ACHN (cell line): ENCODE data around the gene LSM5.
A peak's percentile ranks its signal among the peaks of the same experiment; 100 is the strongest.
"Not testable (repeated sequence)": the region's sequence is repeated elsewhere in the genome, so short reads cannot be mapped to it uniquely, and the experiment has no call there.

Experiments
- DNase-seq: peaks from one replicate; pipeline ENCODE4 v3.0.0-alpha.2; 2015
- in situ Hi-C: cut with HindIII; loops from 2 replicates; pipeline ENCODE4 v1.10.0; 2017; ENCODE audit warnings: low sequenced_read_pairs, low pct_ligation_motif_present, low pct_unique_long_range_greater_than_20kb

LSM5 gene

DNA sequence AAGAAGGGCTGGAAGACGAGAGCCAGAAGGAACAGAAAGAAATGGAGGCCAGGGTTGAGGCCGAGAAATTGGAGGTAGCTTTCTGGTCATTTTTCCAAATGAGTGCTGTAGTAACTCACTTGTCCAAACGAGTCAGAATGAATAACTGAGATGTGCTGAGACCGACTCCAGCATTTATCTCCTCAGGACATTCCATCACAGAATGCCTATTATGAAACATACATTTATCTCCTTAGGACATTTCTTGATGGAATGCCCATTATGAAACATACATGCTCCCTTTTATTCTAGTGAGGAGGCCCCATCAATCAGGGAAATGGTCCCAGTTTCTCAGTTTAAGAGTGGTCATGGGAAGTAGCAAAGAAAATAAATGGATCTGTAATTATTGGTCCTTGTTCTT lies 21.6 kb upstream of the LSM5 start:
- DNase-seq = no peak
- in situ Hi-C loops = no loop called here

DNA sequence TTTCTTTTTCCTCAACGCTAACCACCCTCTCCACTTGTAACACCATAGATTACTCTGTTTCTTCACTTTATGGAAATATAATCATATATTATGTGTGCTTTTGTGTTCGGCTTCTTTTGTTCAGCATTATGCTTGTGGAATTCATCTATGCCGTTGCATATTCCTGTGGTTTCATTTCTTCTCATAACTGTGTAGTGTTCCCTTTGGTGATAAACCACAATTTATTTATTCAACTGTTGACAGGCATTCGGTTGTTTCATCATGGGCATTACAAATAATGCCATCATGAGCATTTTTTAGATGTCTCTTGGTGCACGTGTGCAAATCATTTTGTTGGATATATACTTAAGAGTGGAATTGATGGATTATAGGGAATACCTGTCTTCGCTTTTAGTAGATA lies 17.2 kb upstream of the LSM5 start:
- DNase-seq = no peak
- in situ Hi-C loops = no loop called here

DNA sequence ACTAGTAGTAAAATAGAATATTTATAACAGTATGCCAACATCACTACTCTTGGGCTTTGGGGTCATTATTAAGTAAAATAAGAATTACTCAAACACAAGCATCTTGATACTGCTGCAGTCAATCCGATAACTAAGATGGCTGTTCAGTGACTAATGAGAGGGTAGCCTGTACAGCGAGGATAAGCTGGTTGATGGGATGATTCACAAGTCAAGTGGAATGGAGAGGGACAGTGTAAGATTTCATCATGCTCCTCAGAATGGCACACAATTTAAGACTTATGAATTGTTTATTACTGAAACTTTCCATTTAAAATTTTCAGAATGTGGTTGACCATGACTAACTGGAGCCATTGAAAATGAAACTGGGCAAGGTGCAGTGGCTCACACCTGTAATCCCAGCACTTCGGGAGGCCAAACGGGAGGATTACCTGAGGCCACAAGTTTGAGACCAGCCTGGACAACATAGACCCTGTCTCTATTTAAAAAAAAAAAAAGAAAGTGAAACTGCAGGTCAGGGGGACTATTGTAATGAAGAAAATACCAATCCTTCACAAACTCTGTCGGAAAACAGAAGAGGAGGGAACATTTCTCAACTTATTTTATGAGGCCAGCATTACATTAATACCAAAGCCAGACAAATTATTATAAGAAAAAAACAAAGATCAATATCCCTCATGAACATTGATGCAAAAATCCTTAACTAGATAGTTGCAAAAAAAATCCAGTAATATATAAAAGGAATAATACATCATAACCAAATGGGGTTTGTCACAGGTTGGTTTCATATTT lies 16.3 kb upstream of the LSM5 start:
- in situ Hi-C loops = no loop called here
- DNase-seq = peak; percentile 98

DNA sequence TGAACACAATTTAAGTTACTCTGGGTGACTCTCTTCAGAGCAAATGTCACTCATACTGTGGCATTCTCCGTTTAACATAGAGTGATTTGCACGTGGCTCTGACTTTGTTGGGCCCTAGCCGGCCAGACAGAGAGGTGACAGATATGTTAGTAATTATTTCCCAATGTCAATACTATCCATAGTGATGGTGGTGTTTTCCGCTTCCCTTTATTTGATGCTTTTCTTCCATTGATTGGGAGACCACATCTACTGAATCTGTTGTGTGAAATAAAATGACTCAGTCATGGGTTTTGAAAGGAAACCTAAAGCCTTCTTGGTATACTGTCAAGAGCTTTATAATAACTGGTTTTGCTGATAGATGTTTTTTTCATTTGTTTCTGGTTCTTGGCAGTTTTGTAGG lies 12.5 kb upstream of the LSM5 start:
- in situ Hi-C loops = no loop called here
- DNase-seq = no peak

DNA sequence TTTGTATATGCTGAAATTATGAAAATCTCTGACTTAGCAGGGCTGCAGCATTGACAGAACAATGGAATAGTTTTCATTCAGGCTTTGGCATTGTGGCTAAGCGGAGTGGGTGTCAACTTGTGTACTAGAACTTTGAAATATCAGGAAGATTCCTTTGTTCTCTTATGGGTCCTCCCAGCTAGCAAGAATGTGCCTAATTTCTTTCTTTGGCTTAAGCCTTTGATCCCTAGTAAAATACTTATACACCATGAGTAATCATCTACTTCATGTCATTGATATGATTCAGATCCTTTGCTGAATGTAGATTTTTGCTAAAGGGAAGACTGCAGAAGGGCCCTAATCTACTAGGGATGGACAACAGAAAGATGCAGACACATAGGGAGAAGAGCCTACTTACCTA lies 11.3 kb upstream of the LSM5 start:
- in situ Hi-C loops = no loop called here
- DNase-seq = peak; percentile 43

DNA sequence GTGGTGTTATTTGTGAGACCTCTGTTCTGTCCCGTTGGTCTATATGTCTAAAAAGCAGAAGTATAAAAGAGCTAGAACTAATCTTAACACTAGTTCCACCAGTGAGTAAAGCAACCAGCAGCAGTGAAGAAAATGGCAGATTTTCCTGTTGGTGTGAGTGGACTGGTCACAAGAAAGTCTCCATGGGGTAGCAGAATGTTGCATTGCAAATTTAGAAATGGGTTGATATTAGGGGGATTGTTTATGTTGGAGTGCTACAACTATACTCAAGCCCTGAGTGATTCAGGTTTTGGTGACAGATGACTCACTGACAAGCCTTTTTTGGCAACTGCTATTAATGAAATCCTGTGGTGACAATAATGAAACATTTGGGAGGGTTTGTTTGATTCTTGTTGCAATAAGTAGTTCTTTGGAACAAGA lies 10.8 kb upstream of the LSM5 start:
- in situ Hi-C loops = no loop called here
- peak; percentile 31 for DNase-seq

DNA sequence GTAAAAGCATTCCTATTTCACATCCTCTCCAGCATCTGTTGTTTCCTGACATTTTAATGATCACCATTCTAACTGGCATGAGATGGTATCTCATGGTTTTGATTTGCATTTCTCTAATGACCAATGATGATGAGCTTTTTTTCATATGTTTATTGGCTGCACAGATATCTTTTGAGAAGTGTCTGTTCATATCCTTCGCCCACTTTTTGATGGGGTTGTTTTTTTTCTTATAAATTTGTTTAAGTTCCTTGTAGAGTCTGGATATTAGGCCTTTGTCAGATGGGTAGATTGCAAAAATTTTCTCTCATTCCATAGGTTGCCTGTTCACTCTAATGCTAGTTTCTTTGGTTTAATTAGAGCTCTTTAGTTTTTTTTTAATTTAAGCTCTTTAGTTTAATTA lies 10.0 kb upstream of the LSM5 start:
- in situ Hi-C loops, DNase-seq: not testable (repeated sequence)

DNA sequence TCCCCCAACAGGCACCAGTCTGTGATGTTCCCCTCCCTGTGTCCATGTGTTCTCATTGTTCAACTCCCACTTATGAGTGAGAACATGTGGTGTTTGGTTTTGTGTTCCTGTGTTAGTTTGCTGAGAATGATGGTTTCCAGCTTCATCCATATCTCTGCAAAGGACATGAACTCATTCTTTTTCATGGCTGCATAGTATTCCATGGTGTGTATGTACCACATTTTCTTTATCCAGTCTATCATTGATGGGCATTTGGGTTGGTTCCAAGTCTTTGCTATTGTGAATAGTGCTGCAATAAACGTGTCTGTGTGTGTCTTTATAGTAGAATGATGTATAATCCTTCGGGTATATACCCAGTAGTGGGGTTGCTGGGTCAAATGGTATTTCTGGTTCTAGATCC lies 9.6 kb upstream of the LSM5 start:
- DNase-seq, in situ Hi-C loops: not testable (repeated sequence)

DNA sequence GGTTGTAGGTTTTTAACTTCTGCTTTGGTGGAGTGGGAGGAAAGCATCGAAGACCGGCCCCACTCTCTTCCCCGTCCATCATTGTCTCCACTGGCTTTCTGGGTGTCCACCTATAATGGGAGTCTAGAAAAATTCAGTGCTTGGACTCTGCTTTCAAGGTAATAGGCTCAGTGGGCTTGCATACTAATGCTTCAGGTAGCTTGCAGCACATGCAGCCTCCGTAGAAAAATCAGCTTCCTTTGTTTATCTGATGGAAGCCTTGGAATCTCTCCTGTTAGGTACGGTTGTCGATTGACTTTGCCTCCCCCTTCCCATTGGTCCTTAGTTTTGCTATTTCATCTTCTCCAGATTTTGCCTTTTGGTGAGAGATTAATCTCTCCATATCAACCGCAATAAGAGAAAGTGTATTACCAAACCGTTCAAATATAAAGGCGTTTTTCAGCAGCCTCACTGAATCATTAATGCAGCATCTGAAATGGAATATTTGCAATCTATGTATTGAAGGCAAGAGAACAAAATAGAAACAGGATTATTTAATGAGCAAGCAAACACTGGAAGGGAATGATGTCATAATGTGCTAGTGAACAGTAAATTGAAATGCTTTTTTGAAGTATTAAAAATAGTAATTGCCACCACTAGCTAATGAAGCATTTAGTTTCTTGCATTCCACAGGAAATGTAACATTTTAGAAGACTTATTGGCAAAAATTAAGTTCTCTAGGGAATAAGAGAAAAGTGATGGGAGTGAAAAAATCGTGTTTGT lies 6.1 kb upstream of the LSM5 start:
- in situ Hi-C loops = no loop called here
- DNase-seq = no peak

DNA sequence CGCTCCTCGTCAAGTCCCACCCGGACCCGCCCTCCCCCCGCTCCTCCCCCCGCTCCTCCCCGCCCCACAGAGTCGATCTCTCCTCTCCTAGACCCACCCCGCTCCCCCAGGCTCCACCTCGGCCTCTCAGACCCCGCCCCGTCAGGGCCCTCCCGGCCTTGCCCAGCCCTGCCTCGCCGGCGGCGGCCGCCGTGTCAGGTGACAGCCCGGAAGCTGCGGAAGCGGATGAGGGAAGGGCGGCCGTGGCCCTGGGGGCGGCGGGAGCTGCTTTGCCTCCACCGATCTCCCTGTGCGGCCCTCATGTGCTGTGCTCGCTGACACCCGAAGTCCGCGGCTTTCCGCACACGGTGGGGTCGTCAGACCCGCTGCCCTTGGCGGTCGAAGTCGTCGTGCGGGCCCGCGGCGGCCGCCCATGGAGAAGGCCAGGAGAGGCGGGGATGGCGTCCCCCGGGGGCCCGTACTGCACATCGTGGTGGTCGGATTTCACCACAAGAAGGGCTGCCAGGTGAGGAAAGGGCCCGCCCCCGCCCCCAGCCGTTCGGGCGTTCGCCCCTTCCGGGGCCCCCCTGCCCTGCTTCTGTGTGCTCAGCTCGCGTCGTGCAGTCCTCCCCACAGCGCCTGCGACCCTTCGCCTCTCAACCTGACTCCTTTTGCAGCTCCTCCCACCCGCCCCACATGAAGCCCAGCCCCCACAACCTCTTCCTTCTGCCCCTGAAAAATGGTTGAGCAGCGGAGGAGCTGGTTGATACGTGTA lies 5.3 kb upstream of the LSM5 start, which contains the start of gene AVL9:
Gene AVL9 (plus strand): TSS at position 192 of the 754 bp plus-strand sequence. CDS start 221 bp downstream, at position 413.
- in situ Hi-C loops = no loop called here
- DNase-seq = peak; percentile 98

DNA sequence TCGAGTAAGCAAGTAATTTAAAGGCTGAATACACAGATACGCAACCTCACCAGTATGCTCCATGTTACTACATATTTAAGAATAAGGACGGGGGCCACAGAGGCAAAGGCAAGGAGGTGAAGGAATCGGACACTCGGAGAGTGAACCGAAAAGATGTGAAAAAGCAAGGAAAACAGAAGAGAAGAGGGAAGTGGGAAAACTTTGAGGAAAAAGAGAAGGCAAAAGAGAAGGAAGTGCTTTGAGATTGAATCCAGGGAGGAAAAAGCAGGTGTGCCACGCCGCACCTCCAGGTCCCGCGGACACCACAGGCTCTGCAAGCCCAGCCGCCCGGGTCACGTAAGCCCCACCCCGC lies 4.7 kb upstream of the LSM5 start:
- DNase-seq = no peak
- in situ Hi-C loops = no loop called here

DNA sequence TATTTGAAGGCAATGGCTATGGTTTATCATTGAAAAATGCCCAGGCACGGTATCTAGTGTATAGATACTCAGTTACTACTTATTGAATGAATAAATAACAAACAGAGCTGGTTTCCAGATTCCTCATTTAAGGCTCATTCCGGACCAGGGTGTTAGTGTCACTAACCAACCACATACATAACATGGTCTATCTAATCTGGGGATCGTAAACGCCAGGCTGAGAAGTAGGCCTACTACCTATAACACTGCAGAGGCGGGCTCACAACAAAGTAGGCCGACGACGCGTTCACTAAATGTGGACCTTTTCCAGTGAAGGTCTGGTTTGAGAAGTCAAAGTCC lies 423 bp downstream of the LSM5 start:
- in situ Hi-C loops = no loop called here
- DNase-seq = no peak

DNA sequence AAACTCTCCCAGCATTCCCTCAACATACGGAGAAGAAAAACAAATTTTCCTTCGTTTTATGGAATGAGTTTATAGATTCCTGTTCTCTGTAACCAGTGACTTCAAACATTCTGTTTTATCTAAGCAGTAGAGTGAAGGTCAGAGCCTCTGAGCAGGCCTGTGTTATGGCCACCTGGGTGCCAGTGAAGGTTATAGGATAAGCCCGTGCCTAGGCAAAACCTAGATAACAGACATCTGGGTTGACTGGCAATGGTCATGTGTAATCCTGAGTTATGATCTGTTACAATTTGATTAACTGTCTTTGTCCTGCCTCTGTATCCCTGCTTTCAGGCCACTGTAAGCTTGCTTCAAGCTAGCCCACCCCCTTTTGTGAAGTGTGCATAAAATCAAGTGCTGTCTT lies 8.3 kb downstream of the LSM5 start:
- in situ Hi-C loops = no loop called here
- no peak for DNase-seq

DNA sequence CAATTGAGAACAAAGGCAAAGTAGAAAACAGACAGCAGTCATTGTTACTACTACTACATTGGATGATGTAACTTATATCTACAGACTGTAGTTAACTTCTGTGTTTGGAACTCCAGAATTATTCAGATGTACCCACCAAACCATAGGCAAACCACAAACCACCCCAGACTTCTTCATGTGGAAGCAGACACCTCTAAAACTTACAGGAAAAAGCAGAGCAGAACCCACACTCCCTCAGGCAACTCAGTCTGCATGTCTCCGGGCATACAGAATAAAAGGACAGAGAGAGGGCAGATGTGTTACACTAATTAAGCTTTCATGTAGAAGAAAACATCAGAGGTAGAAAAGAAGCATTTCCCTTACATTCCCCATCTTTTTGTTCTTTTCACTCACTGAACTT lies 9.0 kb downstream of the LSM5 start:
- no peak for DNase-seq
- in situ Hi-C loops = no loop called here

DNA sequence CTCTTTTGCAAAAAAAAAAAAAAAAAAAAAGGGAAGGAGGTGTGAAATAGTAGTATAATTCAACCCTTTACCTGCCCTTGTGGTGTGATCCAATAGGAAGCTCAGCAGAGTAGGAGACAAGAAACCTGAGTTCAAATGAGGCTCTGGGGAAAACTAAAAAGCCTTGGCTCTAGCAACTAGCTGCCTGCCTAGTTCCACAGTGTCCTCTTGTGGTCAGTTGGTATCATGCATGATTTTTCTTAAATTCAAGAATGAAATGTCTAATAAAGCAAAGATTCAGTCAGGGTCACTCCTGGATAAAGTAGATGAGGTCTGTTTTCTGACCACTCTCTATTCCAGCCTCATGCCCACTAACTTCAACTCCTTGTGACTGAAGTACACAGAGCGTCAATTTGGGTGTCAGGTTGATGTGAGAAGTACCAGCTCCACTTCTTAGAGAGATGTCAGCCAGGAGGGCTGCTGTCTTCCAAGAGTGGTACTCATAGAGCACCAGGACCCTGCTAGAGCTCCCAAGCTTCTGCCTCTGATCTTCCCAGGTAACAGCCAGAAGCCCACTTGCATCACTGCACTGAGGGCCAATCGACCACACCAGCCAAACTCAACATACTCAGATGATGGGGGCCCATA lies 10.5 kb downstream of the LSM5 start:
- peak; percentile 68 for DNase-seq
- in situ Hi-C loops = no loop called here

DNA sequence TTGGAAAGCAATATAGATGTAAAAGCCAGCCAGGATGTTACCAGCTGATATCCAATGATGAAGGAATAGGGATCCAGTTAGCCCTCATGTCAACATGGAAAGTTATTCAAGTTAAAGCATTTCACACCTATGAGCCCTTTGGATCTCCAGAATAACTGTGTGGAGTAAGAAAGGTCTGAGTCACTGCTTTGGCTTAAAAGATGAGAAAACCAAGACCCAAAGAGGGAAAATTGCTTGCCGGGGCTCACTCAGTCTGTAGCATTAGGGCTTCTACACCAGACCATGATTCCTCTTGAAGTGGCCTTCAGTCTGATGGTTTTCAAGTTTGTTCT lies 12.6 kb downstream of the LSM5 start:
- no peak for DNase-seq
- in situ Hi-C loops = no loop called here

DNA sequence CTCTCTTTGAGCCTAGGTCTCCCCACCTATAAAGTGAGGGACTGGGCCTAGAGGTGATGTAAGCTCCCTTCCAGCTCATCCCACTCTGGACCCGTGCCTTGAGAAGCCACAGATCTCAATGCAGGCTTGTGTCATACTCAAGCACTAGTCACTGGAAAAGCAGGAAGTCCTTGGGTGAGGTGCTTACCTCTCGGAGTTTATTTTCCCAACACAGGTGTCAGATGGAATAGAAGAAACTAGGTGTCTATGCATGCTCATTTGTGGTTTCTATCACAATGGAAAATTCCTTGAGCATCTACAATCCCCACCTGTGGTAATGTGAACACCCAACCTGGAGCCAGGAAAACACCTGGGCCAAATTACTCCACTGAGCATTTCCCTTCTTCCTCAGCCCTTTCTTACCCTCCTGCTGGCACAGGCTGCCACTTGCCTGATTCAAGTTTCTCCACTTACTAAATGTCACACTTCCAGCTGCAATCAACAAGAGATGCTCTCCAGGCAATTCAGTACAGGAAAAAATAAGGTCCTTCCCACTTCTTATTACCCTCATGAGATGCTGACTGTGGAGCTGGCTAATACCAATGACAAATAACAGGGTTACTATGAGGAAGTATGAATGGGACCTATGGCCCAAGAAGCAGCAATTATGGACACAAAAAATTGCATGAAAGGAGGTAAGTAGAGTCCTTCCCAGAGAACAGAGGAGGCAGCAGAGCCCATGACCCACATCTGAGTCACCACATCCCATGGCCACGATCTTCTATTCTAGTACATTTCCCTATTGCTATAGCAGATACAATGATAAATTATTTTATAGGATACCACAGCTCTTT lies 13.1 kb downstream of the LSM5 start:
- in situ Hi-C loops = no loop called here
- no peak for DNase-seq

DNA sequence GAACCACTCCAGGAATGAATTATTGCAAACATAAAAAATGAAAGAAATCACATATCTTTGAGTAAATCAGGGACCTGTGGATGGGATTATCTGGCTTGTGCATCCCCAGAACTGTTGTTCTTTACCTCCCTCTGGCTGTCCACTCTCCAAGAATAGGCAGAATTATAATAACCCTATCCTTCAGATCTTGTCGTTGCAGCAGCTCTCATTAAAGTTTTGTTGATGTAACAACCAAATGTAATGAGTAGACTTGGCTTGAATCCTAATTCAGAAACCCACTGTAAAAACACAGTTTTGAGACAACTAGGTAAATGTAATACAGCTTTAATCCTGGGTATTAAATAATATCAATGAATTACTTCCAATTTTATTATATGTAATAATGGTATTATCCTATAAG lies 16.2 kb downstream of the LSM5 start:
- DNase-seq = no peak
- in situ Hi-C loops = no loop called here
